Measurements from ENCODE around the gene PCDHGC5.

PCDHGC5 gene

DNA sequence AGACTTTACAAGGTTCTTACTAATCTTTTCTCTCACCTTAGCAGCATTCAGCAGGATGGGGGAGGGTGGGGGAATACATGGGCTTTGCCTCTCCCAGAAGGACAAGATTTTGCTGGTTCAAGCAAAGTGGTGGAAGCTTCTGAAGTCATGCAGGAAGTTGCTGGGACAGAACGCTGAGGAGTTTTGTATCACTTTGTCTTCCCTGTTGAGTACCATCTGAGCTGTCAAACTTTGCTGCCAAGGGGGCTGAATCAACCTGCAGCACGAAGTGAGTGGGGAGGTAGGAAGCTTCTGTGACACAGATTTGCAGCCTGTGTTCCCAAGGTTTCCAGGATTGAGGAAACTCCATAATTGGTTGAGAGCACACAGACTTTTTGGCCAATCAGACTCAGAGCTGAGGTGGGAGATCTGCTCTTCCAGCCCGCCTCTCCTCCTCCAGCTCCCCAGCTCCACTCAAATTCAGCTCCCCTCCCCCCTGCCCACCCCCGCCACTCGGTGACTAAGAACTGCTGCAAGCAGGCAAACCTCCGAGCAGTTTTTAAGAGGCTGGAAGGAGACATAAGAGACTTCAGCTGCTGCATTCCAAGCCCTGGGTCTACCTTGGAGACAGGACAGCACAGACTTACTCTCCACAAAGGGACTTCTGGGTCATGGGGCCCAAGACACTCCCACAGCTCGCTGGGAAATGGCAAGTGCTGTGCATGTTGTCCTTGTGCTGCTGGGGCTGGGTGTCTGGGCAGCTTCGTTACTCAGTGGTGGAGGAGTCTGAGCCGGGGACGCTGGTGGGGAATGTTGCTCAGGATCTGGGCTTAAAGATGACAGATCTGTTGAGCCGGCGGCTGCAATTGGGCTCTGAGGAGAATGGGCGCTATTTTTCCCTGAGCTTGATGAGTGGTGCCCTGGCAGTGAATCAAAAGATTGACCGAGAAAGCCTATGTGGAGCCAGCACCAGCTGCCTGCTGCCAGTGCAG is at the start of gene PCDHGC5:
Gene PCDHGC5 (plus strand): TSS at position 491 of the 971 bp plus-strand sequence. CDS start 160 bp downstream, at position 651.
- H3K27me3 ChIP-seq (replicated peaks; ENCODE audit: insufficient read depth, low read length), result peaks cover 4% of the 10 kb centered on the region
- H3K4me2 ChIP-seq (ENCODE audit: low read depth, low read length), result no peak within 1 kb of the TSS

GRCh38 chr5:141439411-141440141 is 49.3 kb upstream of the PCDHGC5 start:
- Histone ChIP-seq H2AFZ (ENCODE audit: low read length) (no peak overlapping the region), H3F3A (ENCODE audit: insufficient read depth, low read length) (no peaks in the 10 kb centered on the region), H3K36me3 (replicated peaks; ENCODE audit: insufficient read depth, low read length) (no peaks in the 10 kb centered on the region), H3K27ac (ENCODE audit: low read length) (no peak overlapping the region), H3K9me3 (replicated peaks; ENCODE audit: insufficient read depth, low read length) (no peaks in the 10 kb centered on the region), H3K27me3 (replicated peaks; ENCODE audit: insufficient read depth, low read length) (no peaks in the 10 kb centered on the region; the same call in 1 of the 2 replicates), H3K4me2 (ENCODE audit: low read depth, low read length) (no peak overlapping the region), H3K9me2 (replicated peaks; ENCODE audit: insufficient read depth, low read length) (no peaks in the 10 kb centered on the region), H3K79me2 (ENCODE audit: low read length) (no peaks in the 10 kb centered on the region), H3K4me1 (ENCODE audit: low read length) (no peaks in the 10 kb centered on the region), H3K9ac (ENCODE audit: low read length) (no peak overlapping the region), H4K20me1 (ENCODE audit: insufficient read depth, low read length) (no peaks in the 10 kb centered on the region), H3K4me3 (ENCODE audit: low read length) (no peak overlapping the region)
- DNase-seq, result no peak
- TF ChIP-seq EZH2 (optimal IDR thresholded peaks at IDR 0.05; ENCODE audit: low read depth, low read length), result no peak
- TF ChIP-seq, protein P1, sequence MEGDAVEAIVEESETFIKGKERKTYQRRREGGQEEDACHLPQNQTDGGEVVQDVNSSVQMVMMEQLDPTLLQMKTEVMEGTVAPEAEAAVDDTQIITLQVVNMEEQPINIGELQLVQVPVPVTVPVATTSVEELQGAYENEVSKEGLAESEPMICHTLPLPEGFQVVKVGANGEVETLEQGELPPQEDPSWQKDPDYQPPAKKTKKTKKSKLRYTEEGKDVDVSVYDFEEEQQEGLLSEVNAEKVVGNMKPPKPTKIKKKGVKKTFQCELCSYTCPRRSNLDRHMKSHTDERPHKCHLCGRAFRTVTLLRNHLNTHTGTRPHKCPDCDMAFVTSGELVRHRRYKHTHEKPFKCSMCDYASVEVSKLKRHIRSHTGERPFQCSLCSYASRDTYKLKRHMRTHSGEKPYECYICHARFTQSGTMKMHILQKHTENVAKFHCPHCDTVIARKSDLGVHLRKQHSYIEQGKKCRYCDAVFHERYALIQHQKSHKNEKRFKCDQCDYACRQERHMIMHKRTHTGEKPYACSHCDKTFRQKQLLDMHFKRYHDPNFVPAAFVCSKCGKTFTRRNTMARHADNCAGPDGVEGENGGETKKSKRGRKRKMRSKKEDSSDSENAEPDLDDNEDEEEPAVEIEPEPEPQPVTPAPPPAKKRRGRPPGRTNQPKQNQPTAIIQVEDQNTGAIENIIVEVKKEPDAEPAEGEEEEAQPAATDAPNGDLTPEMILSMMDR (IDR thresholded peaks at IDR 0.05; ENCODE audit: low read length), result no peak
- no peak for TF ChIP-seq EZH2phosphoT487 (IDR thresholded peaks at IDR 0.05; ENCODE audit: low read length)

More for the DNA sequence above, at the start of gene PCDHGC5:
- Histone ChIP-seq H3K79me2 (ENCODE audit: low read length) (no peaks in the 10 kb centered on the region), H3K9me3 (replicated peaks; ENCODE audit: insufficient read depth, low read length) (no peaks in the 10 kb centered on the region), H3K9me2 (replicated peaks; ENCODE audit: insufficient read depth, low read length) (no peaks in the 10 kb centered on the region), H3K27ac (ENCODE audit: low read length) (no peak within 1 kb of the TSS), H3K4me1 (ENCODE audit: low read length) (no peaks in the 10 kb centered on the region), H2AFZ (ENCODE audit: low read length) (no peak within 1 kb of the TSS), H3K9ac (ENCODE audit: low read length) (no peak within 1 kb of the TSS), H4K20me1 (ENCODE audit: insufficient read depth, low read length) (no peaks in the 10 kb centered on the region), H3K4me3 (ENCODE audit: low read length) (no peak within 1 kb of the TSS), H3F3A (ENCODE audit: insufficient read depth, low read length) (no peaks in the 10 kb centered on the region), H3K36me3 (replicated peaks; ENCODE audit: insufficient read depth, low read length) (no peaks in the 10 kb centered on the region)
- DNase-seq, result no peak
- TF ChIP-seq, protein P1 (IDR thresholded peaks at IDR 0.05; ENCODE audit: low read length), result no peak
- TF ChIP-seq EZH2phosphoT487 (IDR thresholded peaks at IDR 0.05; ENCODE audit: low read length) (no peak), EZH2 (optimal IDR thresholded peaks at IDR 0.05; ENCODE audit: low read depth, low read length) (no peak)

DNA sequence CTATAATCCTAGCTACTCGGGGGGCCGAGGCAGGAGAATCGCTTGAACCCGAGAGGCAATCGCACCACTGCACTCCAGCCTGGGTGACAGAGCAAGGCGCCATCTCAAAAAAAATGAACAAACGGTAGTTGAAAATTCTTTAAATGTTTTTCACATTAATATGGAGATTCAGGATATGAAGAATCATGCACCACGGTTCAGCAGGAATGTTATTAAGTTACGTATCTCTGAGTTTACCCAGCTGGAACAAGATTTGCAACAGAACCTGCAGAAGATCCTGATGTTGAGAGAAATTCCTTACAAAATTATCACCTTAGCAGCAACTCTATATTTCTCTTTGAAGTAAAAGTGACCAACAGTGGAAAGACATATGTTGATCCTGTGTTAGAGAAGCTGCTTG is 48.5 kb upstream of the PCDHGC5 start:
- Histone ChIP-seq H3K4me1 (ENCODE audit: low read length) (no peaks in the 10 kb centered on the region), H3K4me3 (ENCODE audit: low read length) (no peak overlapping the region), H3K79me2 (ENCODE audit: low read length) (no peaks in the 10 kb centered on the region), H3K9me2 (replicated peaks; ENCODE audit: insufficient read depth, low read length) (no peaks in the 10 kb centered on the region), H3K9me3 (replicated peaks; ENCODE audit: insufficient read depth, low read length) (no peaks in the 10 kb centered on the region), H2AFZ (ENCODE audit: low read length) (no peak overlapping the region), H3F3A (ENCODE audit: insufficient read depth, low read length) (no peaks in the 10 kb centered on the region), H3K4me2 (ENCODE audit: low read depth, low read length) (no peak overlapping the region), H3K27me3 (replicated peaks; ENCODE audit: insufficient read depth, low read length) (no peaks in the 10 kb centered on the region; the same call in 1 of the 2 replicates), H3K9ac (ENCODE audit: low read length) (no peak overlapping the region), H3K36me3 (replicated peaks; ENCODE audit: insufficient read depth, low read length) (no peaks in the 10 kb centered on the region), H3K27ac (ENCODE audit: low read length) (no peak overlapping the region), H4K20me1 (ENCODE audit: insufficient read depth, low read length) (no peaks in the 10 kb centered on the region)
- no peak for TF ChIP-seq EZH2phosphoT487 (IDR thresholded peaks at IDR 0.05; ENCODE audit: low read length)
- TF ChIP-seq EZH2 (optimal IDR thresholded peaks at IDR 0.05; ENCODE audit: low read depth, low read length), result no peak
- TF ChIP-seq, protein P1 (IDR thresholded peaks at IDR 0.05; ENCODE audit: low read length), result no peak
- no peak for DNase-seq

Measured in MM.1S (cell line).